GM18951 (cell line): Measurements from ENCODE around the gene TRAP1.
"Not testable (repeated sequence)": the region's sequence is repeated elsewhere in the genome, so short reads cannot be mapped to it uniquely, and the experiment has no call there.

ENCODE experiments used
- POLR2A ChIP-seq: IDR thresholded peaks from 4 replicates; pipeline ENCODE4 v1.6.1; 2011; ENCODE audit warnings: mild to moderate bottlenecking; ENCODE audit not compliant: insufficient read length, insufficient read depth; ENCODE audit errors: extremely low read depth
- in situ Hi-C: fragments of 300-500 bp; cut with MboI; formaldehyde crosslinking; loops from one replicate; pipeline ENCODE4 v1.12.0; 2022; ENCODE audit warnings: low sequenced_read_pairs, mixed read lengths, inconsistent platforms; ENCODE audit not compliant: unreplicated experiment

TRAP1 gene

DNA sequence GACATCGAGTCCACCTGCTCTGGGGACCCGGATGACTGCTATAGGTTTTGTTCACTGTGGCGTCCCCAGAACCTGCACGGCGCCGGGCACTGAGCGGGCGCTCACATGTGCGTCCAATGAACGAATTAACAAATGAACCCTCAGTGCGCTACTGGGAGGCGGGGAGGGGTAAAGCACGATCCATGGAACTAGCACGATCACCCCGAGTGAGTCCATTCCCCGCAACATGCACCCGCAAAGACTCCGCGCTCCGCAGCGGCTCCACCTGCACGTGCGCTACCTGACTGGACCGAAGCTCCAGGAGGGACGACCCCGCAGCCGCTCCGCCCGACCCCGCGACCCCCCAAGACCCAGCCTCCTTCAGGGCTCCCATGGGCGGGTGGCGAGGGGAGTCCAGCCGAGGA, 491 bp downstream of the TRAP1 start:
- in situ Hi-C loops: no loop called here
- TF ChIP-seq POLR2A: no peak

DNA sequence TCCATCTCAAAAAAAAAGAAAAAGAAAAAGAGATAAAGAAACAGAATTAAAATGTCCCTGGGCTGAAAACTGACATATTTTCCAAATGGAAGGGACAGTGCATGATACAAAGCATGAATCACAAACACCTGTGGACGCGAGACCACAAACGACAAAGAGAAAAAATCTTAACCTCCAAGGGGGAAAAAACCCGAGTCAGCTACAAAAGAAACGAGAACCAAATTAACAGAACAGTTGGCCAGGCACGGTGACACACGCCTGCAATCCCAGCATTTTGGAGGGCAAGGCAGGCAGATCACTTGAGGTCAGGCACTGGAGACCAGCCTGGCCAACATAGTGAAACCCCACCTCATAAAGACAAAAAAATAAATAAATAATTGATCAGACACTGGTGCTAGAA, 1.9 kb downstream of the TRAP1 start:
- in situ Hi-C loops: no loop called here
- TF ChIP-seq POLR2A: no peak

DNA sequence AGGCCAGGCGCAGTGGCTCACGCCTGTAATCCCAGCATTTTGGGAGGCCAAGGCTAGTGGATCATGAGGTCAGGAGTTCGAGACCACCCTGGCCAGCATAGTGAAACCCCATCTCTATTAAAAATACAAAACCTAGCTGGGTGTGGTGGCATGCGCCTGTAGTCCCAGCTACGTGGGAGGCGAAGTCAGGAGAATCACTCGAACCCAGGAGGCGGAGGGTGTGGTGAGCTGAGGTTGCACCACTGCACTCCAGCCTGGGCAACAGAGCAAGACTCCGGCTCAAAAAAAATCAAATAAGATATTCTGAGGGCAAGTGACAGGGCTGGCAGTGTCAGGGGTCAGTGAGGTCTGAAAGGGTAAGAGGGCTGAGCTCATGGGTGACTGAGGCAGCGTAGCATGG, 2.9 kb downstream of the TRAP1 start:
- in situ Hi-C loops: not testable (repeated sequence)

DNA sequence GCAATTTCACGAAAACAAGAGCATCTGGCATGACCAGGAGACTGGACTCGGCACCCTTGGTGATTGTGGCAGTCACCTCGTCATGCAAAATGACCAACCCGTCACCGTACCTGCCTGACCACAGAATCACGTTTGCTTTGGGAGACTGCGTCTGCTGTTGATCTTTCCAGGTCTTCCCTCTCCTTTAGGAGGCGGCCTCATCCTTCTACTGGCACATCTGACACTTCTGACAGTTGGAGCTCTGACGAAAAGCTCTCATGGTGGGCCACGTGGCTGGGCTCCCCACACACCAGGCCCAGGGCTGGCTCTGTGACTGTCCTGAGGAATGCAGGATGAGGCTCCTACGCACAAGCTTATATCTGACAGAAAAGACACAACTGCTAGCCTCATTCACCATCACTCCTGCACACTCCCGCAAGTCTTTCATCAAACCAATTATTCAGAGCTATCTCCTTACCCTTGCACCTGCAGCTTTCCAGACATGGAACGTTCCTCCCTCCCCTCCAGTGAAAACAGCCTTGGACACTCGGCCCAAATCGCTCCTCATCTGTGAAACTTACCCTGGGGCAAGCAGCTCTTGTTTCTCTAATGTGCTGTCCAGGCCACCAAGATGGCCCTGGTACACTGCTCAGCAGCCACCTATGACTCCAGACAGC, 3.6 kb downstream of the TRAP1 start:
- no peak for TF ChIP-seq POLR2A
- in situ Hi-C loops: no loop called here

- no peak for TF ChIP-seq POLR2A
- in situ Hi-C loops: no loop called here
Observed at GRCh38 chr16:3712861-3713372, 4.4 kb downstream of the TRAP1 start.

DNA sequence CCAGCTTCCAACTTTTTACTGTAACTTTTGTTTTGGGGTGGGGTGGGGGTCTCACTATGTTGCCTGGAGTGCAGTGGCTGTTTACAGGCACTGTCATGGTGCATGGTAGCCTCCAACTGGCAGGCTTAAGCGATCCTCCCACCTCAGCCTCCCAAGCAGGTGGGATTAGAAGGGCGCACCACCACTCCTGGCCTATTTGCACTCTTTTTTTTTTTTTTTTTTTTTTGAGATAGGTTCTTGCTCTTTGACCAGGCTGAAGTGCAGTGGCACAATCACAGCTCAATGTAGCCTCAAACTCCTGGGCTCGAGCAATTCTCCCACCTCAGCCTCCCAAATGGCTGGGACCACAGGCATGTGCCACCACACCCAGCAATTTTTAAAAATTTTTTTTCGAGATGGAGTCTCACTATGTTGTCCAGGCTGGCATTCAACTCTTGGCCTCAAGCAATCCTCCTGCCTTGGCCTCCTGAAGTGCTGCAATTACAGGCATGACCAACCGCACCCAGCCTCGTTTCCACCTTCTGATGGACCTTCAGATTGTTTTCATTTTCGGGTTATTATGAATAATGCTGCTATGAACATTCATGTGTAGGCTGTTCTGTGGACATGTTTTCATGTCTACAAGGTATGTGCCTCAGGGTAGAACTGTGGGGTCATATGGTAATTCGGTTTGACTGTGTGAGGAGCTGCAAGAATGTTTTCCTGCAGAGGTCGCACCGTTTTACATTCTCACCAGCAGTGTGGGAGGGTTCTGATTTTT, 10.9 kb downstream of the TRAP1 start:
- in situ Hi-C loops: no loop called here
- no peak for TF ChIP-seq POLR2A

- no peak for TF ChIP-seq POLR2A
- in situ Hi-C loops: no loop called here
Observed at GRCh38 chr16:3702082-3702481, 15.2 kb downstream of the TRAP1 start.

GRCh38 chr16:3701531-3701930, 15.8 kb downstream of the TRAP1 start:
- no peak for TF ChIP-seq POLR2A
- in situ Hi-C loops: no loop called here

GRCh38 chr16:3698941-3699340, 18.4 kb downstream of the TRAP1 start:
- no peak for TF ChIP-seq POLR2A
- in situ Hi-C loops: no loop called here

DNA sequence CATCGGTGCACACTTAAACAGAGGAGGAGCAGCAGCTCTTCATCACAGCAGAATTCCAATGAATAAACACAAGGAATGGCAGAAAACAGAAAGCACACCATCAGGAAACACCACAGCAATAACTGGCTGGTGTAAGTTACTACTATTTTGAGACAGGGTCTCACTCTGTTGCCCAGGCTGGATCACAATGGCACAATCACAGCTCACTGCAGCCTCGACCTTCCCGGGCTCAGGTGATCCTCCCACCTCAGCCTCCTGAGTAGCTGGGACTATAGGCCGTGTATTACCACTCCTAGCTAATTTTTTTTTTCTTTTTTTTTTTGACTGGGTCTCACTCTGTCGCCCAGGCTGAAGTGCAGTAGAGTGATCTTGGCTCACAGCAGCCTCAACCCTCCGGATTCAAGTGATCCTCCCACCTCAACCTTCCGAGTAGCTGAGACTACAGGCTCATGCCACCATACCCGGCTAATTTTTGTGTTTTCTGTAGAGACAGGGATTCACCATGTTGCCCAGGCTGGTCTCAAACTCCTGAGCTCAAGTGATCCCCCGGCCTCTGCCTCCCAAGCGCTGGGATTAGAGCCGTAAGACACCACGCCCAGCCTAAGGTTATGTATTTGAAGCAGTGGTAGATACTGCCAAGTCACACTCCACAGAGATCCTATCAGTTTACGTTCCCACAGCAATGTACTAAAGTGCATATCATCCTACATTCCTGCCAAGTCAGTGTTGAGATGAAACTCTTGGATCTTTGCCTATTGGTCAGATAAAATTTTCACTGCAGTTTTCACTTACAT, 20.7 kb downstream of the TRAP1 start:
- in situ Hi-C loops: no loop called here
- no peak for TF ChIP-seq POLR2A

DNA sequence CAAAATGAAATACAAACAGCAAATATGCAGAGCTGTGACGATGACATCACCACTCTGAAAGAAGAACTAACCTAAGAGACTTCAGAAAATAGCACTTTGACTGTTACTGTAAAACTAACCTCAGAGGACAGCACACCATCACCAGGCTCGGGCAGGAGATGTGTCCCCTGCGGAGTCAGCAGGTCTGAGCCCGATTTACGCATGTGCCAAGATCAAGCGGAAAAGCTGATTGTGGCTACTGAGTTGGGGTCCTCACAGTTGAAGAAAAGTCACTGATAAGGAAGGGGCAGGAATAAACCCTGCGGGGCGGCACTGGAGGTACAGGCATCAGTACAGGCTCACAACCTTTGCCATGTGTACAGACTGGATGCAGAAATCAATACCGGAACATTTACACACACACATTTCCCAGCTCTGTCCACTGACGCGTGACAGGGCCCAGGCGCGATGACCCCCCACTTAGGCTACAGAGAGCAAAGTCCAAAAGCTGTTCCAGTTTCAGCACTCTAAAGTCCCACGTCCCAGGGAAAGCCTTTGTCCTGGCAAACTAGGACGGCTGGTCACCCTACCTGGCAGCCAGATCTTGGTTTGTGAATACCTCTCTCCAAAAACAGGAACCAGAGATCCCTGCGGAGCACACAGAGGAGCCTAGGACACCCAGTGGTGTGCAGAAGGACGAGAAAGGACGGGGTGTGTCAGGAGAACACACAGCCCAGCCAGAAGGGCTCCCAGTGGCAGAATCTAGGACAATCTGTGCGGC, 21.5 kb downstream of the TRAP1 start:
- in situ Hi-C loops: no loop called here
- no peak for TF ChIP-seq POLR2A

DNA sequence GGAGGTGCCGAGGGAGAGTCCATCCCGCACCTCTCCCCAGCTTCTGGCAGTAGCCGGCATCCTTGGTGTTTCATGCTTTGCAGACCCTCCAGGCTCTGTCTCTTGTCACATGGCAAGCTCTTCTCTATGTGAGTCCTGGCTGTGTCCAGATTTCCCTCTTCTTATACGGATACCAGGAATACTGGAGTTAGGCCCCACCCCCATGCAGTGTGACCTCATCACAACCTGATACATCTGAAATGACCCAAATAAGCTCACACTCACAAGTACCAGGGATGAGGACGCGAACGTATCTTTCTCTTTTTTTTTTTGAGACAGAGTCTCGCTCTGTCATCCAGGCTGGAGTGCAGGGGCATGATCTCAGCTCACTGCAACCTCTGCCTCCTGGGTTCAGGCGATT, 23.3 kb downstream of the TRAP1 start:
- in situ Hi-C loops: no loop called here
- no peak for TF ChIP-seq POLR2A

DNA sequence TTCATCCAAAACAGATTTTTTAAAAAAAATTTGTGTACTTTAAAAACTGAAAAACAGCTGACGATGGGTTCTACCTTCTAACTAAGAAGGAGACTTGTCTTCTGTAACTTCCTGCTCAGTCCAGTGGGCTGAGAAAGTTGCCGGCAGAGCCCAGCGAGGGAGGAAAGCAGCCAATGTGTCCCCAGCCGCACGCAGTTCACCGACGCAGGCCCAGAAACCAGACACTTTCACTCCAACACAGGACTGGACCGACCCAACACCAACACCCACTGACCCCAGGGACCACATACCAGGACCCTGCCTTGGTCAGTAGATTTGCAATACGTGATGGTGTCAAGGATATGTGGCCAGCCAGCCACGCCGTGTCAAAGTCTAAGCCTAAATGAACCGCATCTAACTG, 25.6 kb downstream of the TRAP1 start:
- in situ Hi-C loops: no loop called here
- no peak for TF ChIP-seq POLR2A
